Natural killer cell (primary cell): ENCODE data around the gene TEX11. TPM values are rescaled to one million over a fixed set of nuclear protein-coding genes. Genes with fewer than 3 reads are reported as not detected.

Experiments used
- ATAC-seq, 3 donors: fragments of 150-1000 bp in 2 of 3; fragments of 200-7000 bp in 1 of 3; cut with Tn5 transposase; 1 replicate in 1 of 3; 2 replicates in 2 of 3; pipeline ENCODE4 v1.10.0; 2021; ENCODE audit warnings: mild to moderate bottlenecking in 2 of 3, moderate library complexity in 2 of 3
- DNase-seq, 2 donors: peaks; one replicate each; pipeline versions ENCODE4 v3.0.0 to v3.0.0-alpha.2; 2013 to 2021; ENCODE audit warnings: mixed read lengths in 1 of 2
- H3K27ac ChIP-seq: one replicate; pipeline ENCODE4 v1.5.1; 2013; ENCODE audit warnings: mild to moderate bottlenecking, low read length
- H3K27me3 ChIP-seq: one replicate; pipeline ENCODE4 v1.6.1; 2013; ENCODE audit warnings: low read length; ENCODE audit not compliant: control insufficient read depth, insufficient read depth
- H3K36me3 ChIP-seq: one replicate; pipeline ENCODE4 v1.6.1; 2013; ENCODE audit warnings: low read length; ENCODE audit not compliant: control insufficient read depth, insufficient read depth
- H3K4me1 ChIP-seq: one replicate; pipeline ENCODE4 v1.6.1; 2013; ENCODE audit warnings: low read length; ENCODE audit not compliant: control insufficient read depth, insufficient read depth
- H3K4me3 ChIP-seq: one replicate; pipeline ENCODE4 v1.5.1; 2013; ENCODE audit warnings: low read length
- H3K9me3 ChIP-seq: one replicate; pipeline ENCODE4 v1.6.1; 2013; ENCODE audit warnings: low read length; ENCODE audit not compliant: control insufficient read depth, insufficient read depth
- H3K27ac Mint-ChIP-seq, 2 donors: one replicate each; pipeline ENCODE4 v1.8.0; 2022; ENCODE audit warnings: mild to moderate bottlenecking in 2 of 2, mixed read lengths in 2 of 2, moderate library complexity in 1 of 2
- H3K27me3 Mint-ChIP-seq, 2 donors: one replicate each; pipeline ENCODE4 v1.8.0; 2022; ENCODE audit warnings: low read depth in 2 of 2, mixed read lengths in 2 of 2
- H3K36me3 Mint-ChIP-seq: one replicate; pipeline ENCODE4 v1.8.0; 2022; ENCODE audit warnings: mixed read lengths
- H3K4me1 Mint-ChIP-seq, 2 donors: one replicate each; pipeline ENCODE4 v1.8.0; 2022; ENCODE audit warnings: mixed read lengths in 2 of 2
- H3K4me3 Mint-ChIP-seq: one replicate; pipeline ENCODE4 v1.8.0; 2022; ENCODE audit warnings: mild to moderate bottlenecking, moderate library complexity, mixed read lengths
- H3K9me3 Mint-ChIP-seq, 2 donors: one replicate each; pipeline ENCODE4 v1.8.0; 2022; ENCODE audit warnings: mixed read lengths in 2 of 2
- WGBS: methylation state at CpG from one replicate; pipeline ENCODE4 v1.1.7; 2013; ENCODE audit warnings: missing lambda C conversion rate; ENCODE audit not compliant: insufficient coverage; 5-methylcytosine and 5-hydroxymethylcytosine counted together
- intact Hi-C: fragments of 100-400 bp; cut with micrococcal nuclease; formaldehyde crosslinking; loops from one replicate; pipeline ENCODE4 v1.14.2; 2022
- total RNA-seq, 4 donors: library from RNA; stranded (reverse); fragments of 120-200 nt in 1 of 4; gene quantifications; one replicate each; pipeline versions ENCODE4 v1.2.3 to v1.2.4, GENCODE V29; 2013 to 2022
- TF ChIP-seq, protein P1 (sequence below): fragments of 200-600 bp; IDR thresholded peaks from one replicate; pipeline ENCODE4 v1.8.0; 2022; ENCODE audit warnings: antibody characterized with exemption

The TEX11 gene
- total RNA-seq, 3 donors from 2014 or later (not counting 1 experiment from before 2014, with no cell fraction given) = not detected

- ATAC-seq (no peak), DNase-seq (no peak)
- TF ChIP-seq, protein P1, sequence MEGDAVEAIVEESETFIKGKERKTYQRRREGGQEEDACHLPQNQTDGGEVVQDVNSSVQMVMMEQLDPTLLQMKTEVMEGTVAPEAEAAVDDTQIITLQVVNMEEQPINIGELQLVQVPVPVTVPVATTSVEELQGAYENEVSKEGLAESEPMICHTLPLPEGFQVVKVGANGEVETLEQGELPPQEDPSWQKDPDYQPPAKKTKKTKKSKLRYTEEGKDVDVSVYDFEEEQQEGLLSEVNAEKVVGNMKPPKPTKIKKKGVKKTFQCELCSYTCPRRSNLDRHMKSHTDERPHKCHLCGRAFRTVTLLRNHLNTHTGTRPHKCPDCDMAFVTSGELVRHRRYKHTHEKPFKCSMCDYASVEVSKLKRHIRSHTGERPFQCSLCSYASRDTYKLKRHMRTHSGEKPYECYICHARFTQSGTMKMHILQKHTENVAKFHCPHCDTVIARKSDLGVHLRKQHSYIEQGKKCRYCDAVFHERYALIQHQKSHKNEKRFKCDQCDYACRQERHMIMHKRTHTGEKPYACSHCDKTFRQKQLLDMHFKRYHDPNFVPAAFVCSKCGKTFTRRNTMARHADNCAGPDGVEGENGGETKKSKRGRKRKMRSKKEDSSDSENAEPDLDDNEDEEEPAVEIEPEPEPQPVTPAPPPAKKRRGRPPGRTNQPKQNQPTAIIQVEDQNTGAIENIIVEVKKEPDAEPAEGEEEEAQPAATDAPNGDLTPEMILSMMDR = no peak
- H3K4me1 ChIP-seq = no peaks in the 10 kb centered on the region
- peaks cover 3 to 7% of the 10 kb centered on the region in 2 donors for H3K27me3 Mint-ChIP-seq
- intact Hi-C loops = no loop called here
- no peaks in the 10 kb centered on the region for H3K27me3 ChIP-seq
- no peaks in the 10 kb centered on the region for H3K9me3 ChIP-seq
- no peaks in the 10 kb centered on the region for H3K9me3 Mint-ChIP-seq
- no peak overlapping the region for H3K4me3 Mint-ChIP-seq
- no peak overlapping the region for H3K27ac ChIP-seq
- H3K4me3 ChIP-seq = no peak overlapping the region
- no peaks in the 10 kb centered on the region for H3K4me1 Mint-ChIP-seq
- 92% methylated on average over 2 of the region's 4 CpGs for WGBS
- H3K36me3 ChIP-seq = no peaks in the 10 kb centered on the region
- no peaks in the 10 kb centered on the region for H3K36me3 Mint-ChIP-seq
- no peak overlapping the region for H3K27ac Mint-ChIP-seq
Observed at GRCh38 chrX:70509078-70509477, 399.4 kb downstream of the TEX11 start.

DNA sequence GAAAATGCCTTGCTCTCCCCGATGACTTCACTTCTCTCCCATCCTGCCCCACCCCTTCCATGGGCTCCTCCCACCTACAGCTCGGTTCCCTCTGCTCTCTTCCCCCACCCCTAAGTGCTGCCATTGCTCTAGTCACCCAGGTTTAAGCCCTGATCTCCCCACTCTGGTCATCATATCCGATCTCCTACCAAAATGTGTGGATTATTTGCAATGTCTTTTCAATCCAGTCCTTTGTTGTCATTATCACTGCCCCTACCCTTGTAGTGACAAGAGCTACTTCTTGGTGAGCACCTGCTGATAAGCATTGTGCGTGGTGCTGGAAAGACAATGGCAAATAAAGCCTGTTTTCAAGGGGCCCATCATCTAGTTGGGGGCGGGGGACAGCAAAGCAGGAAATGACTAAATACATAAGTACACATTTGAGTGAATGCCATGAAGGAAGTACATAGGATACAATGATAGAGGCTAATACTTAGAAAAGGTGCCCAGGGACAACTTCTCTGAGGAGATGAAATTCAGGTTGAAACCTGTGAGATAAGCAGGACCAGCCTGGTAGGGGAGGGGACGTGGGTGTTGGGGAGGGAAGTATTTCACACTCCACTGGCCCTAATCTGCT lies 400.1 kb downstream of the TEX11 start:
- Mint-ChIP-seq H3K27me3 (peaks cover 3 to 7% of the 10 kb centered on the region in 2 donors), H3K27ac (no peak overlapping the region), H3K9me3 (no peaks in the 10 kb centered on the region), H3K36me3 (no peaks in the 10 kb centered on the region), H3K4me1 (no peaks in the 10 kb centered on the region), H3K4me3 (no peak overlapping the region)
- H3K4me3 ChIP-seq = no peak overlapping the region
- ATAC-seq (no peak), DNase-seq (no peak)
- TF ChIP-seq, protein P1 = no peak
- H3K27me3 ChIP-seq = no peaks in the 10 kb centered on the region
- intact Hi-C loops = no loop called here
- H3K27ac ChIP-seq = no peak overlapping the region
- H3K4me1 ChIP-seq = no peaks in the 10 kb centered on the region
- 83% methylated on average over 2 of the region's 6 CpGs for WGBS
- peaks cover 3% of the 10 kb centered on the region for H3K36me3 ChIP-seq
- no peaks in the 10 kb centered on the region for H3K9me3 ChIP-seq

- TF ChIP-seq, protein P1 = no peak
- Mint-ChIP-seq H3K27ac (no peak overlapping the region), H3K9me3 (no peaks in the 10 kb centered on the region), H3K4me1 (no peaks in the 10 kb centered on the region), H3K36me3 (no peaks in the 10 kb centered on the region), H3K4me3 (no peak overlapping the region), H3K27me3 (peaks cover 0 to 7% of the 10 kb centered on the region in 2 donors)
- Histone ChIP-seq H3K4me3 (no peak overlapping the region), H3K4me1 (no peaks in the 10 kb centered on the region), H3K27me3 (no peaks in the 10 kb centered on the region), H3K27ac (no peak overlapping the region), H3K36me3 (peaks cover 7% of the 10 kb centered on the region), H3K9me3 (no peaks in the 10 kb centered on the region)
- ATAC-seq = no peak
- no peak for DNase-seq
- 89% methylated on average over 4 of the region's 4 CpGs for WGBS
- intact Hi-C loops = no loop called here
Observed at GRCh38 chrX:70505451-70505841, 403.1 kb downstream of the TEX11 start.
